MCF 10A (cell line): Measurements from ENCODE around the gene CDC16. TPM values are rescaled to one million over a fixed set of nuclear protein-coding genes. Genes with fewer than 3 reads are reported as not detected.

ENCODE experiments used
- BruUV-seq: library from RNA; stranded (reverse); fragments of 400-500 nt; replicated peaks from 2 replicates; lab custom pipeline; 2021; lab: Mats Ljungman, UMichigan
- CTCF ChIA-PET: fragments of 300-600 bp; sonication (Branson Sonifier 250); formaldehyde crosslinking; extraction: SDS; loops from one replicate; lab custom pipeline; 2021; ENCODE audit warnings: antibody characterized with exemption, inconsistent platforms; lab: Yijun Ruan, JAX
- POLR2A ChIA-PET: fragments of 300-600, 350-650 bp; sonication (Branson Sonifier 250); formaldehyde crosslinking; extraction: SDS; loops from one replicate; lab custom pipeline; 2020; ENCODE audit warnings: antibody characterized with exemption, inconsistent platforms; lab: Yijun Ruan, JAX
- DNase-seq: peaks from one replicate; pipeline ENCODE4 v3.0.0-alpha.2; 2018; ENCODE audit not compliant: unreplicated experiment
- H3K27ac Mint-ChIP-seq: one replicate; pipeline ENCODE4 v1.8.0; 2022; ENCODE audit warnings: mild to moderate bottlenecking, low read depth, mixed read lengths; ENCODE audit not compliant: unreplicated experiment
- H3K27me3 Mint-ChIP-seq: one replicate; pipeline ENCODE4 v1.8.0; 2022; ENCODE audit warnings: mixed read lengths; ENCODE audit not compliant: insufficient read depth, unreplicated experiment
- H3K36me3 Mint-ChIP-seq: one replicate; pipeline ENCODE4 v1.8.0; 2022; ENCODE audit warnings: mild to moderate bottlenecking, moderate library complexity, mixed read lengths; ENCODE audit not compliant: insufficient read depth, unreplicated experiment
- H3K4me1 Mint-ChIP-seq: one replicate; pipeline ENCODE4 v1.8.0; 2022; ENCODE audit warnings: mixed read lengths; ENCODE audit not compliant: insufficient read depth, unreplicated experiment
- H3K4me3 Mint-ChIP-seq: one replicate; pipeline ENCODE4 v1.8.0; 2022; ENCODE audit warnings: mild to moderate bottlenecking, moderate library complexity, mixed read lengths; ENCODE audit not compliant: unreplicated experiment
- H3K9me3 Mint-ChIP-seq: one replicate; pipeline ENCODE4 v1.8.0; 2022; ENCODE audit warnings: mixed read lengths; ENCODE audit not compliant: unreplicated experiment
- CTCF ChIP-seq: fragments of 200-600 bp; IDR thresholded peaks from one replicate; pipeline ENCODE4 v1.8.0; 2022; ENCODE audit warnings: antibody characterized with exemption, mild to moderate bottlenecking; ENCODE audit not compliant: unreplicated experiment
- intact Hi-C: fragments of 100-400 bp; cut with micrococcal nuclease; formaldehyde crosslinking; loops from 2 replicates; pipeline ENCODE4 v1.14.1; 2022
- total RNA-seq: library from RNA; stranded (reverse); gene quantifications from 2 replicates; pipeline ENCODE4 v1.2.3, GENCODE V29; 2022

CDC16 gene
- total RNA-seq, 1 experiment from 2014 or later = 72.4 TPM

DNA sequence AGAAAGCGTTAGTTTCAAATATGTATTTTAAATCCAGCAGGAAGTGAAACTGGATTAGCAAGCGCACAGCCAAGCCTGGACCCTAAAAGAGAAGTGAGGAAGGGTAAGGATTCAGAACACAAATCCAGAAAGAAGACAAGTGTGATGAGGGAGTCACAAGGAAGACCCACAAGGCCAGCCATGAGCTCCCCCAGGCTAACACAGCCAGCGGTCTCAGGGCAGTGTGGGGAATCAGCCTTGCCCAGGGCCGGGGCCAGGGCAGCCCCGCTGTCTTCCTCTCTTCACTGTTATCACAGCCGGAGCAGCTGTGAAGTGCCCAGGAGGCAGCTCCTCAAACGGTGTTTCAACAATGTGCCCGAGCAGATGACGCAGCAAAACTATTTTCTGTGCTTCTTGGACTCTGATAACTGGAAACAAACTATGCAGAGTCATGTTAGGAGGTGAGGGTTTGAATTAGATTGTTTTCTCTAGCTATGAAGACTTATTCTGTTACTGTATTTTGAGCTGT lies 12.2 kb upstream of the CDC16 start:
- no TSS peak for BruUV-seq
- no peak for TF ChIP-seq CTCF
- H3K27ac Mint-ChIP-seq = no peak overlapping the region
- intact Hi-C loops = no loop called here
- H3K4me3 Mint-ChIP-seq = no peak overlapping the region
- peaks cover 6% of the 10 kb centered on the region for H3K4me1 Mint-ChIP-seq
- no peaks in the 10 kb centered on the region for H3K36me3 Mint-ChIP-seq
- ChIA-PET POLR2A (interaction anchor here (1.2 to 1.4 kb wide), 2 partner anchors 252 to 269 kb away, joined by 4 read pairs; no protein-coding TSS in a partner anchor), CTCF (interaction anchor here (0.6 to 1.6 kb wide), 8 partner anchors 9 to 677 kb away, joined by 3 read pairs; no protein-coding TSS in a partner anchor)
- no peaks in the 10 kb centered on the region for H3K9me3 Mint-ChIP-seq
- DNase-seq = no peak
- no peaks in the 10 kb centered on the region for H3K27me3 Mint-ChIP-seq

- DNase-seq = no peak
- peaks cover 6% of the 10 kb centered on the region for H3K4me1 Mint-ChIP-seq
- ChIA-PET CTCF (no interaction called here), POLR2A (no interaction called here)
- H3K27ac Mint-ChIP-seq = no peak overlapping the region
- no peak overlapping the region for H3K4me3 Mint-ChIP-seq
- intact Hi-C loops = no loop called here
- BruUV-seq = no TSS peak
- no peaks in the 10 kb centered on the region for H3K36me3 Mint-ChIP-seq
- H3K9me3 Mint-ChIP-seq = no peaks in the 10 kb centered on the region
- no peak for TF ChIP-seq CTCF
- no peaks in the 10 kb centered on the region for H3K27me3 Mint-ChIP-seq
These were observed 10.5 kb upstream of the CDC16 start for GRCh38 chr13:114224201-114224600.

DNA sequence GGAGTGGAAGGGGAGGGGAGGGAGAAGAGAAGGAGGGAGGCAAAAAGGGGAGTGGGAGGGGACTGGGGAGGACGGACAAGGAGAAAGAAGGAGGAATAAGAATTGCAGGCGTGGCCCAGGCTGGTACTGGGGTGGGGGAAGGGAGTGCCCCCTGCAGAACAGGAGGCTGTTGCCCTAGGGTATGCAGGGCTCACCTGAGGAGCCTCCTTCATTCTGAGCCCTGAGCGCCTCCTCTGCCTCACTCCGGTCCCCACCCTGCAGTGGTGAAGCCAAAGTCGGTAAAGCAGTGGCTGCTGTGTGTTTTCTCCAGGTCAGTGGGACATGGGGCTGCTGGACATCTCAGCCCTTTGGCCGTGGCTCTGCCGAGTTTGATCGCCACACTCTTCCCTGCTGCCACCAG lies 9.1 kb upstream of the CDC16 start:
- Mint-ChIP-seq H3K9me3 (no peaks in the 10 kb centered on the region), H3K36me3 (no peaks in the 10 kb centered on the region), H3K27me3 (no peaks in the 10 kb centered on the region), H3K4me3 (no peak overlapping the region), H3K4me1 (peaks cover 6% of the 10 kb centered on the region), H3K27ac (no peak overlapping the region)
- ChIA-PET CTCF (interaction anchor here (0.7 to 1.8 kb wide), 10 partner anchors 10 to 404 kb away, joined by 3 to 11 read pairs (median 4); no protein-coding TSS in a partner anchor), POLR2A (interaction anchor here (0.6 to 1.1 kb wide), 3 partner anchors 161 to 406 kb away, joined by 3 to 5 read pairs (median 3); no protein-coding TSS in a partner anchor)
- no peak for TF ChIP-seq CTCF
- no peak for DNase-seq
- intact Hi-C loops = loop anchor here (1.0 to 5.0 kb wide), 5 partner anchors 73 to 409 kb away; partner anchors contain the start of gene RASA3
- no TSS peak for BruUV-seq

DNA sequence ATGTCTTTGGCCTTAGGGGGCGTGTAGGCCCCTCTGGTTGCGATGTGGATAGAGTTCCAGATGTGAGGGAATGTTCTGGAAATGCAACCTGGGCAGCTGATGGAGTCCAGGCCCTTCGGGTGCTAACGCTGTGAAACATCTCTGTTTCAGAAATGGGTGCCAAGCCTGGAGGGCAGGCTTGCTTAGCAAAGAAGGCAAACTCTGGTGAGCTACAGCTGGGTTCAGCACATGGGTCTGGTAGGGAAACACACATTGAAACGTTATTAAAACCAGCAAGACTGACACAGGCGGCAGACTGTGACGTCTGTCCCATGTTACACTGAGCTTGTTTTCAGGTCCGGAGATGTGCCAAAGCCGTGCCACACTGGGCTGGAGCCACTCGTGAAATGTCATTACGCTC lies 8.6 kb upstream of the CDC16 start:
- H3K4me3 Mint-ChIP-seq = no peak overlapping the region
- H3K27me3 Mint-ChIP-seq = no peaks in the 10 kb centered on the region
- peak; percentile 9 for DNase-seq
- CTCF ChIA-PET = interaction anchor here (0.7 to 1.8 kb wide), 11 partner anchors 10 to 404 kb away, joined by 3 to 11 read pairs (median 4); no protein-coding TSS in a partner anchor
- H3K27ac Mint-ChIP-seq = no peak overlapping the region
- POLR2A ChIA-PET = interaction anchor here (0.6 to 1.1 kb wide), 3 partner anchors 161 to 407 kb away, joined by 3 to 5 read pairs (median 3); no protein-coding TSS in a partner anchor
- no peaks in the 10 kb centered on the region for H3K9me3 Mint-ChIP-seq
- intact Hi-C loops = loop anchor here (1.0 to 5.0 kb wide), 5 partner anchors 74 to 409 kb away; partner anchors contain the start of gene RASA3
- peaks cover 6% of the 10 kb centered on the region for H3K4me1 Mint-ChIP-seq
- BruUV-seq = no TSS peak
- no peaks in the 10 kb centered on the region for H3K36me3 Mint-ChIP-seq
- TF ChIP-seq CTCF = no peak
